Neural cell (in vitro differentiated cells): ENCODE data around the gene MKKS.

Experiments
- EP300 ChIP-seq: fragments of 450-650 bp; conservative IDR thresholded peaks from 2 replicates; pipeline ENCODE4 v1.6.1; 2014; ENCODE audit warnings: antibody characterized with exemption, mild to moderate bottlenecking, moderate library complexity; ENCODE audit not compliant: poor library complexity, severe bottlenecking
- TF ChIP-seq, protein P1 (sequence below): fragments of 450-650 bp; IDR thresholded peaks from 2 replicates; pipeline ENCODE4 v1.5.1; 2014; ENCODE audit warnings: antibody characterized with exemption, mild to moderate bottlenecking, moderate library complexity; ENCODE audit not compliant: poor library complexity, severe bottlenecking
- TF ChIP-seq, protein P2 (sequence below): IDR thresholded peaks from 2 replicates; pipeline ENCODE4 v1.6.1; 2012; ENCODE audit warnings: borderline replicate concordance

DNA sequence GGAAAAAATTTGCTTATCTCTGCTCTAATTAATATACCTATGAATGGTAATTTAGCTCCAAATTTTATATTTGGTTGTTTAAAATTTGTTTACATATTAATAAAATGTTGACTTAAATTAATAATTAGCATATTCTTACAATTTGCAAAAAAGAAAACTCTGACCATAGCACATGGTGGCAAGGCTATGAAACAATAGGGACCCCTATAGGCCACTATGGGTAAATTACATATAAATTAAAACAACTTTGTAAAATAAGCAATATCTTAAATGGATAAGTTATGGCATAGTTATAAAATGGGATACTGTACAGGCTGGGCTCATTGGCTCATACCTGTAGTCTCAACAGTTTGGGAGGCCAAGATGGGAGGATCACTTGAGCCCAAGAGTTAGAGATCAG is 76.0 kb downstream of the MKKS start:
- TF ChIP-seq EP300 = no peak
- TF ChIP-seq, protein P1, sequence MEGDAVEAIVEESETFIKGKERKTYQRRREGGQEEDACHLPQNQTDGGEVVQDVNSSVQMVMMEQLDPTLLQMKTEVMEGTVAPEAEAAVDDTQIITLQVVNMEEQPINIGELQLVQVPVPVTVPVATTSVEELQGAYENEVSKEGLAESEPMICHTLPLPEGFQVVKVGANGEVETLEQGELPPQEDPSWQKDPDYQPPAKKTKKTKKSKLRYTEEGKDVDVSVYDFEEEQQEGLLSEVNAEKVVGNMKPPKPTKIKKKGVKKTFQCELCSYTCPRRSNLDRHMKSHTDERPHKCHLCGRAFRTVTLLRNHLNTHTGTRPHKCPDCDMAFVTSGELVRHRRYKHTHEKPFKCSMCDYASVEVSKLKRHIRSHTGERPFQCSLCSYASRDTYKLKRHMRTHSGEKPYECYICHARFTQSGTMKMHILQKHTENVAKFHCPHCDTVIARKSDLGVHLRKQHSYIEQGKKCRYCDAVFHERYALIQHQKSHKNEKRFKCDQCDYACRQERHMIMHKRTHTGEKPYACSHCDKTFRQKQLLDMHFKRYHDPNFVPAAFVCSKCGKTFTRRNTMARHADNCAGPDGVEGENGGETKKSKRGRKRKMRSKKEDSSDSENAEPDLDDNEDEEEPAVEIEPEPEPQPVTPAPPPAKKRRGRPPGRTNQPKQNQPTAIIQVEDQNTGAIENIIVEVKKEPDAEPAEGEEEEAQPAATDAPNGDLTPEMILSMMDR = no peak
- TF ChIP-seq, protein P2, sequence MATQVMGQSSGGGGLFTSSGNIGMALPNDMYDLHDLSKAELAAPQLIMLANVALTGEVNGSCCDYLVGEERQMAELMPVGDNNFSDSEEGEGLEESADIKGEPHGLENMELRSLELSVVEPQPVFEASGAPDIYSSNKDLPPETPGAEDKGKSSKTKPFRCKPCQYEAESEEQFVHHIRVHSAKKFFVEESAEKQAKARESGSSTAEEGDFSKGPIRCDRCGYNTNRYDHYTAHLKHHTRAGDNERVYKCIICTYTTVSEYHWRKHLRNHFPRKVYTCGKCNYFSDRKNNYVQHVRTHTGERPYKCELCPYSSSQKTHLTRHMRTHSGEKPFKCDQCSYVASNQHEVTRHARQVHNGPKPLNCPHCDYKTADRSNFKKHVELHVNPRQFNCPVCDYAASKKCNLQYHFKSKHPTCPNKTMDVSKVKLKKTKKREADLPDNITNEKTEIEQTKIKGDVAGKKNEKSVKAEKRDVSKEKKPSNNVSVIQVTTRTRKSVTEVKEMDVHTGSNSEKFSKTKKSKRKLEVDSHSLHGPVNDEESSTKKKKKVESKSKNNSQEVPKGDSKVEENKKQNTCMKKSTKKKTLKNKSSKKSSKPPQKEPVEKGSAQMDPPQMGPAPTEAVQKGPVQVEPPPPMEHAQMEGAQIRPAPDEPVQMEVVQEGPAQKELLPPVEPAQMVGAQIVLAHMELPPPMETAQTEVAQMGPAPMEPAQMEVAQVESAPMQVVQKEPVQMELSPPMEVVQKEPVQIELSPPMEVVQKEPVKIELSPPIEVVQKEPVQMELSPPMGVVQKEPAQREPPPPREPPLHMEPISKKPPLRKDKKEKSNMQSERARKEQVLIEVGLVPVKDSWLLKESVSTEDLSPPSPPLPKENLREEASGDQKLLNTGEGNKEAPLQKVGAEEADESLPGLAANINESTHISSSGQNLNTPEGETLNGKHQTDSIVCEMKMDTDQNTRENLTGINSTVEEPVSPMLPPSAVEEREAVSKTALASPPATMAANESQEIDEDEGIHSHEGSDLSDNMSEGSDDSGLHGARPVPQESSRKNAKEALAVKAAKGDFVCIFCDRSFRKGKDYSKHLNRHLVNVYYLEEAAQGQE = no peak
